ENCODE results near the gene FRMPD2. TPM values are rescaled to one million over a fixed set of nuclear protein-coding genes. Genes with fewer than 3 reads are reported as not detected.
"Not testable (repeated sequence)": the region's sequence is repeated elsewhere in the genome, so short reads cannot be mapped to it uniquely, and the experiment has no call there.

Gene FRMPD2
- total RNA-seq, 1 experiment from 2014 or later = not detected

- no peak overlapping the region for H3K4me3 ChIP-seq (ENCODE audit: low read depth, low read length, poor library complexity, severe bottlenecking)
- intact Hi-C loops (cut with micrococcal nuclease; ENCODE audit: unreplicated experiment) = no loop called here
- POLR2A ChIA-PET (ENCODE audit: low non-redundant PET) = no interaction called here
- no peak for DNase-seq (ENCODE audit: low spot score)
- no peaks in the 10 kb centered on the region for H3K27me3 ChIP-seq (replicated peaks; ENCODE audit: insufficient read depth, low read depth, low read length, poor library complexity)
- no peaks in the 10 kb centered on the region for H3K9me3 ChIP-seq (ENCODE audit: low read depth, low read length, poor library complexity, severe bottlenecking)
- peaks cover 12% of the 10 kb centered on the region for H3K4me1 ChIP-seq (ENCODE audit: insufficient read depth, low read length, poor library complexity, severe bottlenecking)
- TF ChIP-seq EZH2 (IDR thresholded peaks at IDR 0.05; ENCODE audit: borderline replicate concordance, low read depth, low read length, poor library complexity, severe bottlenecking) (no peak), CTCF (conservative IDR thresholded peaks at IDR 0.05; ENCODE audit: low read depth, low read length) (no peak)
- no peaks in the 10 kb centered on the region for H3K36me3 ChIP-seq (ENCODE audit: insufficient read depth, low read length, poor library complexity, severe bottlenecking)
- BruUV-seq (replicated peaks) = no TSS peak
- H3K27ac ChIP-seq (ENCODE audit: low read depth, low read length, poor library complexity, severe bottlenecking) = no peak overlapping the region
- CTCF ChIA-PET = no interaction called here
Observed at GRCh38 chr10:48247680-48248079, 26.8 kb downstream of the FRMPD2 start.

DNA sequence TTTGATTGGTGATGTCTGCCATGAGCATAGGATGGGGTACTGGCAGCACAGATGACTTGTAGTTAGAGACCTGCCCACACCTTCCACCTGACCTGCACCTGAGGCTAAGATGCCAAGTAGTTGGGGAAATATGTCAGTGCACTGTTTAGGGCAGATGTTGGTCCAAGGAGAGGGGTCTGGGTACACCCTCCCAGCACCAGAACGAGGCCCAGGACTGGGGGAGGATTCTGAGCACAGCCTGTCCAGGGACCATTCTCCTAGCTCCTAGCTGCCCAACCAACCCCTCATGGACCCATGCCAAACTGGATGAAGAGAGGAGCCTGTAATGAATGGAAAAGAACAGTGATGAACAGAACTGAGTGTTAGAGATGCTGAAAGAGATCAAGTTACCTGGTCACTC lies 28.0 kb downstream of the FRMPD2 start:
- Histone ChIP-seq H3K4me1 (ENCODE audit: insufficient read depth, low read length, poor library complexity, severe bottlenecking) (peaks cover 1% of the 10 kb centered on the region), H3K27ac (ENCODE audit: low read depth, low read length, poor library complexity, severe bottlenecking) (no peak overlapping the region), H3K27me3 (replicated peaks; ENCODE audit: insufficient read depth, low read depth, low read length, poor library complexity) (no peaks in the 10 kb centered on the region), H3K9me3 (ENCODE audit: low read depth, low read length, poor library complexity, severe bottlenecking) (no peaks in the 10 kb centered on the region), H3K36me3 (ENCODE audit: insufficient read depth, low read length, poor library complexity, severe bottlenecking) (no peaks in the 10 kb centered on the region), H3K4me3 (ENCODE audit: low read depth, low read length, poor library complexity, severe bottlenecking) (no peak overlapping the region)
- intact Hi-C loops (cut with micrococcal nuclease; ENCODE audit: unreplicated experiment) = no loop called here
- ChIA-PET POLR2A (ENCODE audit: low non-redundant PET) (no interaction called here), CTCF (no interaction called here)
- BruUV-seq (replicated peaks) = no TSS peak
- DNase-seq (ENCODE audit: low spot score) = no peak
- TF ChIP-seq CTCF (conservative IDR thresholded peaks at IDR 0.05; ENCODE audit: low read depth, low read length) (no peak), EZH2 (IDR thresholded peaks at IDR 0.05; ENCODE audit: borderline replicate concordance, low read depth, low read length, poor library complexity, severe bottlenecking) (no peak)

- no peak for TF ChIP-seq EZH2 (IDR thresholded peaks at IDR 0.05; ENCODE audit: borderline replicate concordance, low read depth, low read length, poor library complexity, severe bottlenecking)
- TF ChIP-seq CTCF (conservative IDR thresholded peaks at IDR 0.05; ENCODE audit: low read depth, low read length) = no peak
- no peaks in the 10 kb centered on the region for H3K4me1 ChIP-seq (ENCODE audit: insufficient read depth, low read length, poor library complexity, severe bottlenecking)
- H3K27me3 ChIP-seq (replicated peaks; ENCODE audit: insufficient read depth, low read depth, low read length, poor library complexity) = no peaks in the 10 kb centered on the region
- BruUV-seq (replicated peaks) = no TSS peak
- POLR2A ChIA-PET (ENCODE audit: low non-redundant PET) = no interaction called here
- no peaks in the 10 kb centered on the region for H3K9me3 ChIP-seq (ENCODE audit: low read depth, low read length, poor library complexity, severe bottlenecking)
- CTCF ChIA-PET = no interaction called here
- no peak overlapping the region for H3K27ac ChIP-seq (ENCODE audit: low read depth, low read length, poor library complexity, severe bottlenecking)
- no peaks in the 10 kb centered on the region for H3K36me3 ChIP-seq (ENCODE audit: insufficient read depth, low read length, poor library complexity, severe bottlenecking)
- no peak for DNase-seq (ENCODE audit: low spot score)
- intact Hi-C loops (cut with micrococcal nuclease; ENCODE audit: unreplicated experiment) = no loop called here
- no peak overlapping the region for H3K4me3 ChIP-seq (ENCODE audit: low read depth, low read length, poor library complexity, severe bottlenecking)
Observed at GRCh38 chr10:48245977-48246376, 28.5 kb downstream of the FRMPD2 start.

GRCh38 chr10:48243921-48244320 lies 30.6 kb downstream of the FRMPD2 start:
- H3K27me3 ChIP-seq (replicated peaks; ENCODE audit: insufficient read depth, low read depth, low read length, poor library complexity); H3K36me3 ChIP-seq (ENCODE audit: insufficient read depth, low read length, poor library complexity, severe bottlenecking); POLR2A ChIA-PET (ENCODE audit: low non-redundant PET); DNase-seq (ENCODE audit: low spot score); intact Hi-C loops (cut with micrococcal nuclease; ENCODE audit: unreplicated experiment); H3K9me3 ChIP-seq (ENCODE audit: low read depth, low read length, poor library complexity, severe bottlenecking); H3K4me3 ChIP-seq (ENCODE audit: low read depth, low read length, poor library complexity, severe bottlenecking); H3K27ac ChIP-seq (ENCODE audit: low read depth, low read length, poor library complexity, severe bottlenecking); CTCF ChIA-PET; H3K4me1 ChIP-seq (ENCODE audit: insufficient read depth, low read length, poor library complexity, severe bottlenecking); BruUV-seq (replicated peaks): not testable (repeated sequence)
